HL-60/S4 (cell line): ENCODE data around the gene C16orf96.
"Not testable (repeated sequence)": the region's sequence is repeated elsewhere in the genome, so short reads cannot be mapped to it uniquely, and the experiment has no call there.

ENCODE experiments used
- in situ Hi-C: fragments of 300-500 bp; cut with MboI; formaldehyde crosslinking; loops from 2 replicates; pipeline ENCODE4 v1.14.3; 2022; ENCODE audit warnings: low sequenced_read_pairs

C16orf96 gene

GRCh38 chr16:4561596-4561995, 5.5 kb downstream of the C16orf96 start:
- in situ Hi-C loops: no loop called here

GRCh38 chr16:4564661-4565267, 8.6 kb downstream of the C16orf96 start:
- in situ Hi-C loops: no loop called here

GRCh38 chr16:4566144-4566543, 10.0 kb downstream of the C16orf96 start:
- in situ Hi-C loops: no loop called here

GRCh38 chr16:4570086-4570485, 13.9 kb downstream of the C16orf96 start:
- in situ Hi-C loops: no loop called here

- in situ Hi-C loops: no loop called here
Measured at GRCh38 chr16:4570688-4571321, 14.7 kb downstream of the C16orf96 start.

- in situ Hi-C loops: no loop called here
Measured at GRCh38 chr16:4572715-4573114, 16.6 kb downstream of the C16orf96 start.

GRCh38 chr16:4573926-4574325, 17.8 kb downstream of the C16orf96 start:
- in situ Hi-C loops: not testable (repeated sequence)

GRCh38 chr16:4574919-4575705, 19.0 kb downstream of the C16orf96 start:
- in situ Hi-C loops: no loop called here

- in situ Hi-C loops: no loop called here
Measured at GRCh38 chr16:4576008-4576407, 19.9 kb downstream of the C16orf96 start.

- in situ Hi-C loops: no loop called here
Measured at GRCh38 chr16:4578961-4579530, 22.9 kb downstream of the C16orf96 start.

GRCh38 chr16:4580250-4580649, 24.1 kb downstream of the C16orf96 start:
- in situ Hi-C loops: no loop called here

- in situ Hi-C loops: no loop called here
Measured at GRCh38 chr16:4583906-4584305, 27.8 kb downstream of the C16orf96 start.

- in situ Hi-C loops: no loop called here
Measured at GRCh38 chr16:4586291-4586690, 30.2 kb downstream of the C16orf96 start.

GRCh38 chr16:4588386-4588785, 32.2 kb downstream of the C16orf96 start:
- in situ Hi-C loops: no loop called here

- in situ Hi-C loops: no loop called here
Measured at GRCh38 chr16:4588961-4589360, 32.8 kb downstream of the C16orf96 start.

GRCh38 chr16:4591191-4591590, 35.1 kb downstream of the C16orf96 start:
- in situ Hi-C loops: no loop called here

- in situ Hi-C loops: no loop called here
Measured at GRCh38 chr16:4591706-4592470, 35.7 kb downstream of the C16orf96 start.

GRCh38 chr16:4593086-4593485, 36.9 kb downstream of the C16orf96 start:
- in situ Hi-C loops: no loop called here

- in situ Hi-C loops: no loop called here
Measured at GRCh38 chr16:4594433-4595410, 38.6 kb downstream of the C16orf96 start.

GRCh38 chr16:4597174-4597573, 41.0 kb downstream of the C16orf96 start:
- in situ Hi-C loops: no loop called here
